Suprapubic skin (tissue), 4 donors: ENCODE results near the gene NDFIP1. TPM values are rescaled to one million over a fixed set of nuclear protein-coding genes. Genes with fewer than 3 reads are reported as not detected.
"Not testable (repeated sequence)": the region's sequence is repeated elsewhere in the genome, so short reads cannot be mapped to it uniquely, and the experiment has no call there.

Experiments
- DNase-seq, 2 donors: peaks; one replicate each; pipeline ENCODE4 v3.0.0-alpha.2; 2019; ENCODE audit warnings: low spot score in 2 of 2
- H3K27ac ChIP-seq: fragments of 200-600 bp; sonication (generic); one replicate; pipeline ENCODE4 v1.5.1; 2019
- H3K27me3 ChIP-seq: fragments of 200-600 bp; sonication (generic); one replicate; pipeline ENCODE4 v1.5.1; 2019
- H3K36me3 ChIP-seq: fragments of 200-600 bp; sonication (generic); one replicate; pipeline ENCODE4 v1.5.1; 2019
- H3K4me1 ChIP-seq: fragments of 200-600 bp; sonication (generic); one replicate; pipeline ENCODE4 v1.5.1; 2019
- H3K4me3 ChIP-seq: fragments of 200-600 bp; sonication (generic); one replicate; pipeline ENCODE4 v1.5.1; 2019; ENCODE audit warnings: mild to moderate bottlenecking
- H3K9me3 ChIP-seq: fragments of 200-600 bp; sonication (generic); one replicate; pipeline ENCODE4 v1.5.1; 2019
- EP300 ChIP-seq: sonication (generic); formaldehyde crosslinking; IDR thresholded peaks from one replicate; pipeline ENCODE4 v1.6.1; 2017; ENCODE audit warnings: antibody characterized with exemption
- POLR2A ChIP-seq, 2 donors: fragments of 450-650 bp; IDR thresholded peaks; one replicate each; pipeline ENCODE4 v1.6.1; 2017; ENCODE audit warnings: antibody characterized with exemption in 2 of 2, mild to moderate bottlenecking in 2 of 2, moderate library complexity in 2 of 2
- POLR2AphosphoS5 ChIP-seq, 3 donors: sonication (generic); formaldehyde crosslinking; IDR thresholded peaks; one replicate each; pipeline ENCODE4 v1.6.1; 2017; ENCODE audit warnings: antibody characterized with exemption in 3 of 3
- WGBS: methylation state at CpG from one replicate; pipeline ENCODE4 v1.1.5; 2018; 5-methylcytosine and 5-hydroxymethylcytosine counted together
- total RNA-seq, 4 donors: library from RNA; depleted of rRNA; stranded (reverse); fragments of >200 nt; gene quantifications; one replicate each; pipeline ENCODE4 v1.1.0, GENCODE V29; 2016
- TF ChIP-seq, protein P1 (sequence below), 2 donors: fragments of 200-600 bp in 1 of 2; fragments of 450-650 bp in 1 of 2; sonication (generic) in 1 of 2; IDR thresholded peaks; one replicate each; pipeline ENCODE4 v1.5.1; 2016 to 2019; ENCODE audit warnings: antibody characterized with exemption in 2 of 2, mild to moderate bottlenecking in 1 of 2, moderate library complexity in 1 of 2

The NDFIP1 gene
- total RNA-seq, 4 donors from 2014 or later: 57.8 to 116 (median 75.7) TPM

- Histone ChIP-seq H3K27ac (no peak overlapping the region), H3K36me3 (no peaks in the 10 kb centered on the region), H3K9me3 (no peaks in the 10 kb centered on the region), H3K4me1 (no peaks in the 10 kb centered on the region), H3K4me3 (no peak overlapping the region), H3K27me3 (no peaks in the 10 kb centered on the region)
- no peak for TF ChIP-seq POLR2AphosphoS5 (IDR thresholded peaks at IDR 0.05)
- no peak for TF ChIP-seq EP300
- no peak for TF ChIP-seq POLR2A (IDR thresholded peaks at IDR 0.05)
- TF ChIP-seq, protein P1, sequence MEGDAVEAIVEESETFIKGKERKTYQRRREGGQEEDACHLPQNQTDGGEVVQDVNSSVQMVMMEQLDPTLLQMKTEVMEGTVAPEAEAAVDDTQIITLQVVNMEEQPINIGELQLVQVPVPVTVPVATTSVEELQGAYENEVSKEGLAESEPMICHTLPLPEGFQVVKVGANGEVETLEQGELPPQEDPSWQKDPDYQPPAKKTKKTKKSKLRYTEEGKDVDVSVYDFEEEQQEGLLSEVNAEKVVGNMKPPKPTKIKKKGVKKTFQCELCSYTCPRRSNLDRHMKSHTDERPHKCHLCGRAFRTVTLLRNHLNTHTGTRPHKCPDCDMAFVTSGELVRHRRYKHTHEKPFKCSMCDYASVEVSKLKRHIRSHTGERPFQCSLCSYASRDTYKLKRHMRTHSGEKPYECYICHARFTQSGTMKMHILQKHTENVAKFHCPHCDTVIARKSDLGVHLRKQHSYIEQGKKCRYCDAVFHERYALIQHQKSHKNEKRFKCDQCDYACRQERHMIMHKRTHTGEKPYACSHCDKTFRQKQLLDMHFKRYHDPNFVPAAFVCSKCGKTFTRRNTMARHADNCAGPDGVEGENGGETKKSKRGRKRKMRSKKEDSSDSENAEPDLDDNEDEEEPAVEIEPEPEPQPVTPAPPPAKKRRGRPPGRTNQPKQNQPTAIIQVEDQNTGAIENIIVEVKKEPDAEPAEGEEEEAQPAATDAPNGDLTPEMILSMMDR (IDR thresholded peaks at IDR 0.05): no peak
- DNase-seq: no peak
Measured at GRCh38 chr5:142086229-142086628, 22.4 kb upstream of the NDFIP1 start.

GRCh38 chr5:142086679-142087078 is 21.9 kb upstream of the NDFIP1 start:
- 84% methylated on average over 2 of the region's 2 CpGs for WGBS
- no peak for DNase-seq

DNA sequence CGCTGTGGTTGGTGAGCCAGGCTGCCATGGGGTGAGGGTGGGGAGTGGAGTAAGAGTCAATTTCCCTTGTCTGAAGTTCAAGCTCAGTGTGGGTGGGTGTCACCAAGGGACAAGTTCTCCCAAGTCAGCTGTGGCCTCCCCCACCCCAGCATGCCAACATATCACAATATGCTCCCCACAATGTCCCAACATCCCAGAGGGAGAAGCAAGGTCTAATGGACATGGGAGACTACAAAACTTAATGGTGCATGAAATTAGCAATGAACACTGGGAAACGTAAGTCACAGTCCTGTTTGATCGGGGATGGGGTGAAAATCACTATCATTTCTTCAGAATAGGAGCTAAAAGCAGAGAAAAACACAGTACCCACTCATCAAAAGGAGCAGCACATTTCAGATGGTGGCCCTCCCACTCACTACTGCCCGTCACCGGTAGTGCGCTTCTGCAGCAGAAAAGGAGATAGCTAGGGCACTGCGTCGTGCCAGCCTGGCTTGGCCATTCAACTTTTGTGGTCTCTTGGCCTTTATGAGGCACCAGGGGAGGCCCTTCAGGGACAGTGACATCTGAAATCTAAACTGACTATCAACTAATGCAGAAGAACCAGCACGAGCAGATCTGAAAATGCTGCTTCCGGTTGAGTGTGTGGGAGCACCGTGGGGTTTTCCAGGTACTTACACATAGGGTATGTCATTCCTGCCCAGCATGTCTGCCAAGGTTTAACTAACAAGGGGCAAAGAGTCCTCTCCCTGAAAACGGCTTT is 20.5 kb upstream of the NDFIP1 start:
- H3K27me3 ChIP-seq: no peaks in the 10 kb centered on the region
- no peaks in the 10 kb centered on the region for H3K36me3 ChIP-seq
- H3K4me3 ChIP-seq: no peak overlapping the region
- TF ChIP-seq, protein P1 (IDR thresholded peaks at IDR 0.05): no peak
- TF ChIP-seq EP300 (no peak), POLR2A (IDR thresholded peaks at IDR 0.05) (no peak), POLR2AphosphoS5 (IDR thresholded peaks at IDR 0.05) (no peak)
- no peak for DNase-seq
- 87% methylated on average over 12 of the region's 12 CpGs for WGBS
- no peak overlapping the region for H3K27ac ChIP-seq
- H3K4me1 ChIP-seq: no peaks in the 10 kb centered on the region
- no peaks in the 10 kb centered on the region for H3K9me3 ChIP-seq

More at GRCh38 chr5:142086679-142087078, 21.9 kb upstream of the NDFIP1 start:
- no peaks in the 10 kb centered on the region for H3K36me3 ChIP-seq
- no peaks in the 10 kb centered on the region for H3K9me3 ChIP-seq
- no peaks in the 10 kb centered on the region for H3K27me3 ChIP-seq
- TF ChIP-seq, protein P1 (IDR thresholded peaks at IDR 0.05): no peak
- no peak for TF ChIP-seq POLR2A (IDR thresholded peaks at IDR 0.05)
- TF ChIP-seq POLR2AphosphoS5 (IDR thresholded peaks at IDR 0.05): no peak
- TF ChIP-seq EP300: no peak
- H3K4me1 ChIP-seq: no peaks in the 10 kb centered on the region
- H3K27ac ChIP-seq: no peak overlapping the region
- H3K4me3 ChIP-seq: no peak overlapping the region

DNA sequence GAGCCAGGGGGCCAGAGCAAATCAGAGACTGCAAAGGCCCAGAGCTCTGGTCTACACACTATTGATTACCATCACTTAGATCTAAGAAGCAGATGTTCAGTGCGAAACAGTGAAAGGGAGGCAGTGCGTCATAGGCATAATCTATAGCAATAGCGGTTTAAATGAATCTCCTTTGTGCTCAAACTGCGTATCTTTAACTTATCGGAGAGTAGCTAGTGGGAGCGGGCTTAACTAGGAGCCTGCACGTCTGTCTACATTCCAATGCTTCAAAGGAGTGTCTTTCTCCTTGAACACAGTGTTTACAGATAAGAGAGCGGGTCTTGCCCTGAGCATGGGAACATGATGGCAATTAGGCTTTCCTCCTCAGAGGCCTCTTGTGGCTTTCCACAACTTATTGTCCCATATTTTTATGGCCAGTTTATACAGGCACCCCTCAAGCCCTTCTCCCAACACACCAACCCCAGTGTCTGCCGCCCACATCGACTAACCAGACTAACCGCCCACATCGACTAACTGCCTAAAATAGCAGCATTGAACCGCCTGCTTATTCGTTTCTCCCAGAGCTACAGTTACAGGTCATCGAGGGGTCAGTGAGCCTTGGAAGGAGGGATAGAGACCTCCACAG is 19.6 kb upstream of the NDFIP1 start:
- H3K36me3 ChIP-seq, H3K27ac ChIP-seq, H3K4me1 ChIP-seq, H3K4me3 ChIP-seq, H3K9me3 ChIP-seq, DNase-seq, H3K27me3 ChIP-seq: not testable (repeated sequence)
- 79% methylated on average over 15 of the region's 15 CpGs for WGBS

DNA sequence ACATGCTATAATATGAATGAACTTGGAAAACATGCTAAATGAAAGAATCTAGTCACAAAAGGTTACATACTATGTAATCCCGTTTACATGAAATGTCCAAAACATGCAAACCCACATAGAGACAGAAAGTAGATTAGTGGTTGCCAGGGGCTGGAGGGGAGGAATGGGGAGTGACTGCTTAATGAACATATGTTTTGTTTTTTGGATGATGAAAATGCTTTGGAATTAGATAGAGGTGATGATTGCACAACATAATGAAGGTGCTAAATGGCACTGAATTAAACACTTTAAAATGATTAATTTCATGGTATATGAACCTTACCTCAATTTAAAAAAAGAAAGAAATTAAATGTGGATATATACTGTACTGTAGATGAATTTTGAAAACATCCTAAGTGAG is 17.6 kb upstream of the NDFIP1 start:
- 54% methylated on average over 1 of the region's 1 CpG for WGBS
- DNase-seq: no peak
- peaks cover 9% of the 10 kb centered on the region for H3K4me1 ChIP-seq

More for the DNA sequence above, 17.6 kb upstream of the NDFIP1 start:
- Histone ChIP-seq H3K4me3 (no peak overlapping the region), H3K36me3 (no peaks in the 10 kb centered on the region), H3K27me3 (no peaks in the 10 kb centered on the region), H3K27ac (no peak overlapping the region), H3K9me3 (no peaks in the 10 kb centered on the region)
- TF ChIP-seq POLR2AphosphoS5 (IDR thresholded peaks at IDR 0.05) (no peak), POLR2A (IDR thresholded peaks at IDR 0.05) (no peak), EP300 (no peak)
- TF ChIP-seq, protein P1 (IDR thresholded peaks at IDR 0.05): no peak
